ENCODE measurements around the gene PLIN1. TPM values are rescaled to one million over a fixed set of nuclear protein-coding genes. Genes with fewer than 3 reads are reported as not detected.

The PLIN1 gene
- total RNA-seq, 1 experiment from 2014 or later = 0.35 TPM

GRCh38 chr15:89666184-89666857 is 12.8 kb downstream of the PLIN1 start:
- no peak for DNase-seq
- H3K9me3 Mint-ChIP-seq (ENCODE audit: low read depth, unreplicated experiment) = no peaks in the 10 kb centered on the region
- no TSS peak for BruUV-seq (replicated peaks)
- H3K4me3 Mint-ChIP-seq (ENCODE audit: low read depth, unreplicated experiment) = peak overlapping the region; percentile 41
- no peaks in the 10 kb centered on the region for H3K36me3 Mint-ChIP-seq (ENCODE audit: insufficient read depth, unreplicated experiment)
- peaks cover 19% of the 10 kb centered on the region for H3K4me1 Mint-ChIP-seq (ENCODE audit: low read depth, unreplicated experiment)
- peaks cover 15% of the 10 kb centered on the region for H3K27me3 Mint-ChIP-seq (ENCODE audit: unreplicated experiment)
- intact Hi-C loops (cut with micrococcal nuclease; ENCODE audit: unreplicated experiment) = no loop called here
- no peak overlapping the region for H3K27ac Mint-ChIP-seq (ENCODE audit: unreplicated experiment)
- CTCF ChIA-PET = no interaction called here
- TF ChIP-seq CTCF (IDR thresholded peaks at IDR 0.05; ENCODE audit: unreplicated experiment) = no peak

- H3K9me3 Mint-ChIP-seq (ENCODE audit: low read depth, unreplicated experiment) = no peaks in the 10 kb centered on the region
- intact Hi-C loops (cut with micrococcal nuclease; ENCODE audit: unreplicated experiment) = no loop called here
- peak overlapping the region; percentile 41 for H3K4me3 Mint-ChIP-seq (ENCODE audit: low read depth, unreplicated experiment)
- peaks cover 9% of the 10 kb centered on the region for H3K27me3 Mint-ChIP-seq (ENCODE audit: unreplicated experiment)
- no TSS peak for BruUV-seq (replicated peaks)
- TF ChIP-seq CTCF (IDR thresholded peaks at IDR 0.05; ENCODE audit: unreplicated experiment) = no peak
- DNase-seq = peak; percentile 52
- CTCF ChIA-PET = no interaction called here
- H3K27ac Mint-ChIP-seq (ENCODE audit: unreplicated experiment) = no peak overlapping the region
- peaks cover 19% of the 10 kb centered on the region for H3K4me1 Mint-ChIP-seq (ENCODE audit: low read depth, unreplicated experiment)
- H3K36me3 Mint-ChIP-seq (ENCODE audit: insufficient read depth, unreplicated experiment) = no peaks in the 10 kb centered on the region
Observed at GRCh38 chr15:89665449-89666181, 13.6 kb downstream of the PLIN1 start.

- intact Hi-C loops (cut with micrococcal nuclease; ENCODE audit: unreplicated experiment) = no loop called here
- Mint-ChIP-seq H3K36me3 (ENCODE audit: insufficient read depth, unreplicated experiment) (no peaks in the 10 kb centered on the region), H3K4me3 (ENCODE audit: low read depth, unreplicated experiment) (peak overlapping the region; percentile 41), H3K27me3 (ENCODE audit: unreplicated experiment) (no peaks in the 10 kb centered on the region), H3K27ac (ENCODE audit: unreplicated experiment) (no peak overlapping the region), H3K4me1 (ENCODE audit: low read depth, unreplicated experiment) (peaks cover 19% of the 10 kb centered on the region), H3K9me3 (ENCODE audit: low read depth, unreplicated experiment) (no peaks in the 10 kb centered on the region)
- CTCF ChIA-PET = no interaction called here
- no peak for TF ChIP-seq CTCF (IDR thresholded peaks at IDR 0.05; ENCODE audit: unreplicated experiment)
- no TSS peak for BruUV-seq (replicated peaks)
- no peak for DNase-seq
Observed at GRCh38 chr15:89664441-89665350, 14.5 kb downstream of the PLIN1 start.

GRCh38 chr15:89662893-89663626 is 16.1 kb downstream of the PLIN1 start:
- no peaks in the 10 kb centered on the region for H3K36me3 Mint-ChIP-seq (ENCODE audit: insufficient read depth, unreplicated experiment)
- intact Hi-C loops (cut with micrococcal nuclease; ENCODE audit: unreplicated experiment) = no loop called here
- no peaks in the 10 kb centered on the region for H3K9me3 Mint-ChIP-seq (ENCODE audit: low read depth, unreplicated experiment)
- BruUV-seq (replicated peaks) = no TSS peak
- TF ChIP-seq CTCF (IDR thresholded peaks at IDR 0.05; ENCODE audit: unreplicated experiment) = no peak
- CTCF ChIA-PET = interaction anchor here (0.6 to 1.4 kb wide), 4 partner anchors 9 to 227 kb away, joined by 4 to 7 read pairs (median 6); no protein-coding TSS in a partner anchor
- no peak overlapping the region for H3K27ac Mint-ChIP-seq (ENCODE audit: unreplicated experiment)
- H3K27me3 Mint-ChIP-seq (ENCODE audit: unreplicated experiment) = no peaks in the 10 kb centered on the region
- peaks cover 27% of the 10 kb centered on the region for H3K4me1 Mint-ChIP-seq (ENCODE audit: low read depth, unreplicated experiment)
- peak; percentile 82 for DNase-seq
- H3K4me3 Mint-ChIP-seq (ENCODE audit: low read depth, unreplicated experiment) = peak overlapping the region; percentile 39

Measured in Calu3 (cell line).